HCT116 (cell line): ENCODE results near the gene OR1B1. TPM values are rescaled to one million over a fixed set of nuclear protein-coding genes. Genes with fewer than 3 reads are reported as not detected.

Source experiments
- ATAC-seq: fragments of 200-7000 bp; cut with Tn5 transposase; 2 replicates; pipeline ENCODE4 v1.9.1; 2020; ENCODE audit warnings: mild to moderate bottlenecking, moderate library complexity
- BruUV-seq: library from RNA; stranded (reverse); fragments of 400-500 nt; replicated peaks from 2 replicates; lab custom pipeline; 2021; lab: Mats Ljungman, UMichigan
- CTCF ChIA-PET: fragments of 300-600 bp; sonication (Branson Sonifier 250); formaldehyde crosslinking; loops from one replicate; lab custom pipeline; 2021; ENCODE audit warnings: antibody characterized with exemption; lab: Charles Lee
- POLR2A ChIA-PET: fragments of 300-600, 350-600 bp; sonication (Branson Sonifier 250); formaldehyde crosslinking; loops from one replicate; lab custom pipeline; 2021; ENCODE audit warnings: antibody characterized with exemption; lab: Charles Lee
- RAD21 ChIA-PET, 2 experiments: fragments of 300-600 bp; sonication (Branson Sonifier 250); formaldehyde crosslinking; loops; one replicate each; lab custom pipeline; 2023; ENCODE audit warnings: low total read pairs in 2 of 2; ENCODE audit not compliant: uncharacterized antibody in 2 of 2, unreplicated experiment in 2 of 2, low non-redundant PET in 1 of 2; lab: Charles Lee
- DNase-seq: peaks from one replicate; pipeline ENCODE4 v3.0.0-alpha.2; 2010; ENCODE audit warnings: low read depth, low spot score
- H2AFZ ChIP-seq: fragments of 200-600 bp; shearing (Covaris generic), sonication (generic); 2 replicates; pipeline ENCODE4 v1.6.1; 2017; ENCODE audit warnings: low read depth, mixed run types, mixed read lengths, antibody characterized with exemption, low read length; ENCODE audit not compliant: poor library complexity, severe bottlenecking
- H3K27ac ChIP-seq: 2 replicates; pipeline ENCODE4 v1.5.1; 2012; ENCODE audit warnings: low read depth, low read length
- H3K27me3 ChIP-seq: fragments of 200-600 bp; sonication (generic); 2 replicates; pipeline ENCODE4 v1.6.1; 2016; ENCODE audit warnings: mixed run types, low read length, mixed read lengths; ENCODE audit not compliant: insufficient read depth
- H3K36me3 ChIP-seq, 2 experiments: fragments of 200-500 bp in 1 of 2; fragments of 200-600 bp in 1 of 2; sonication (Bioruptor generic) in 1 of 2; sonication (generic) in 1 of 2; 2 replicates each; pipeline versions ENCODE4 v1.5.1 to v1.6.1; 2014 to 2016; ENCODE audit warnings: low read length in 2 of 2, inconsistent platforms in 1 of 2, mixed read lengths in 1 of 2, mixed run types in 1 of 2; ENCODE audit not compliant: insufficient read depth in 2 of 2, control insufficient read depth in 1 of 2
- H3K4me1 ChIP-seq, 2 experiments: fragments of 200-600 bp in 1 of 2; sonication (generic) in 1 of 2; 2 replicates each; pipeline versions ENCODE4 v1.5.1 to v1.6.1; 2012 to 2017; ENCODE audit warnings: low read length in 2 of 2, inconsistent platforms in 1 of 2, mild to moderate bottlenecking in 1 of 2, mixed read lengths in 1 of 2, mixed run types in 1 of 2, moderate library complexity in 1 of 2; ENCODE audit not compliant: insufficient read depth in 2 of 2, control insufficient read depth in 1 of 2
- H3K4me2 ChIP-seq: fragments of 200-600 bp; sonication (generic); 2 replicates; pipeline ENCODE4 v1.6.1; 2017; ENCODE audit warnings: mixed run types, low read length, mixed read lengths
- H3K4me3 ChIP-seq, 2 experiments: fragments of 200-600 bp in 1 of 2; sonication (generic) in 1 of 2; replicated peaks in 1 of 2; 2 replicates each; pipeline ENCODE4 v1.5.1; 2011 to 2016; ENCODE audit warnings: low read length in 2 of 2, control low read depth in 1 of 2, low read depth in 1 of 2, mild to moderate bottlenecking in 1 of 2, mixed read lengths in 1 of 2, mixed run types in 1 of 2
- H3K79me2 ChIP-seq: fragments of 200-600 bp; sonication (generic); 2 replicates; pipeline ENCODE4 v1.6.1; 2017; ENCODE audit warnings: mild to moderate bottlenecking, mixed run types, low read length, moderate library complexity, mixed read lengths; ENCODE audit not compliant: insufficient read depth
- H3K9ac ChIP-seq: fragments of 200-600 bp; sonication (generic); 2 replicates; pipeline ENCODE4 v1.6.1; 2016; ENCODE audit warnings: low read length, mixed read lengths
- H3K9me2 ChIP-seq: fragments of 200-600 bp; sonication (generic), shearing (Covaris generic); 2 replicates; pipeline ENCODE4 v1.6.1; 2017; ENCODE audit warnings: mixed run types, mild to moderate bottlenecking, moderate library complexity; ENCODE audit not compliant: insufficient read depth
- H3K9me3 ChIP-seq, 2 experiments: fragments of 200-500 bp in 1 of 2; fragments of 200-600 bp in 1 of 2; sonication (Bioruptor generic) in 1 of 2; sonication (generic) in 1 of 2; 2 replicates each; pipeline ENCODE4 v1.6.1; 2014 to 2017; ENCODE audit warnings: low read length in 2 of 2, mixed read lengths in 2 of 2, inconsistent platforms in 1 of 2, low read depth in 1 of 2, mild to moderate bottlenecking in 1 of 2, mixed run types in 1 of 2, moderate library complexity in 1 of 2; ENCODE audit not compliant: control insufficient read depth in 1 of 2, insufficient read depth in 1 of 2
- H4K20me1 ChIP-seq: fragments of 200-600 bp; sonication (generic), shearing (Covaris generic); 2 replicates; pipeline ENCODE4 v1.6.1; 2017; ENCODE audit warnings: mixed run types, mild to moderate bottlenecking, moderate library complexity; ENCODE audit not compliant: insufficient read depth
- EGR1 ChIP-seq: IDR thresholded peaks from 2 replicates; pipeline ENCODE4 v1.6.1; 2012; ENCODE audit warnings: low read depth
- EZH2phosphoT487 ChIP-seq: fragments of 200-600 bp; IDR thresholded peaks from 2 replicates; pipeline ENCODE4 v1.6.1; 2018; ENCODE audit warnings: antibody characterized with exemption, borderline replicate concordance
- MAX ChIP-seq: IDR thresholded peaks from 2 replicates; pipeline ENCODE4 v1.6.1; 2012
- POLR2A ChIP-seq: IDR thresholded peaks from 2 replicates; pipeline ENCODE4 v1.7.0; 2011; ENCODE audit warnings: borderline replicate concordance; ENCODE audit not compliant: insufficient read depth, insufficient read length; ENCODE audit errors: extremely low read depth
- POLR2AphosphoS5 ChIP-seq: IDR thresholded peaks from 2 replicates; pipeline ENCODE4 v1.6.1; 2011; ENCODE audit warnings: mild to moderate bottlenecking, low read depth, low read length, moderate library complexity
- SIN3A ChIP-seq: IDR thresholded peaks from 2 replicates; pipeline ENCODE4 v1.6.1; 2012; ENCODE audit warnings: low read depth
- SRF ChIP-seq: IDR thresholded peaks from 2 replicates; pipeline ENCODE4 v1.6.1; 2012; ENCODE audit warnings: low read depth
- TCF7L2 ChIP-seq: IDR thresholded peaks from 2 replicates; pipeline ENCODE4 v1.7.0; 2011; ENCODE audit warnings: borderline replicate concordance, inconsistent platforms; ENCODE audit not compliant: insufficient read depth, insufficient read length; ENCODE audit errors: extremely low read depth
- ZBTB33 ChIP-seq: IDR thresholded peaks from 2 replicates; pipeline ENCODE4 v1.6.1; 2011; ENCODE audit warnings: mild to moderate bottlenecking, low read length, moderate library complexity; ENCODE audit not compliant: insufficient replicate concordance; ENCODE audit errors: extremely low read depth
- ZFX ChIP-seq: fragments of 450-650 bp; IDR thresholded peaks from 2 replicates; pipeline ENCODE4 v1.6.1; 2017
- ZNF274 ChIP-seq: fragments of 200-500 bp; sonication (Bioruptor generic); IDR thresholded peaks from 2 replicates; pipeline ENCODE4 v1.6.1; 2014; ENCODE audit warnings: mild to moderate bottlenecking, low read depth, low read length, inconsistent platforms
- intact Hi-C: fragments of 100-400 bp; cut with micrococcal nuclease; formaldehyde crosslinking; loops from 2 replicates; pipeline ENCODE4 v1.10.0; 2022
- total RNA-seq: library from RNA; stranded (reverse); gene quantifications from one replicate; pipeline ENCODE4 v1.2.1, GENCODE V29; 2021; ENCODE audit not compliant: unreplicated experiment
- TF ChIP-seq, protein P1 (sequence below): IDR thresholded peaks from 2 replicates; pipeline ENCODE4 v1.6.1; 2012

Gene OR1B1
- total RNA-seq, 1 experiment from 2014 or later: not detected

DNA sequence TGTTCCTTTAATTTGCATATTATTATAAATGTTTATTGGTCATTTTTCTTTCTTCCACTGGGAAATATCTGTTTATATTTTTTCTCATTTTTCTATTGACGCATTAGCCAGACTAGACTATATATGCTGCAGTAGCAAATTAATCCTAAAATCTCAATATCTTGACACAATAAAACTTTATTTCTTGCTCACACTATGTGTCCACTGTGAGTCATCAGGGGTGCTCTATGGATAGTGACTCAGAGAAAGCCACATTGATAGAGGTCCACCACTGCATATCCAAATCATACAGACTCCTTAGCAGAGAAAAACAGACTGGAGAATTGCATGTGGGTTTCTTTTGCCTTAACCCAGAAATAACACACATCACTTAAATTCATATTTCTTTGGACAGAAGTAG, 38.3 kb upstream of the OR1B1 start:
- ChIA-PET CTCF (no interaction called here), RAD21 (no interaction called here)
- Histone ChIP-seq H2AFZ (no peak overlapping the region), H3K27ac (no peak overlapping the region), H3K9ac (no peak overlapping the region), H3K79me2 (no peaks in the 10 kb centered on the region), H3K4me2 (no peak overlapping the region), H3K4me1 (no peaks in the 10 kb centered on the region), H4K20me1 (no peaks in the 10 kb centered on the region), H3K4me3 (no peak overlapping the region), H3K9me2 (no peaks in the 10 kb centered on the region), H3K27me3 (0 out of 2 replicates have a peak, but pooled peaks cover 4% of the 10 kb centered on the region)
- intact Hi-C loops: no loop called here
- DNase-seq (no peak), ATAC-seq (no peak)
- TF ChIP-seq ZFX: no peak
- no peak for TF ChIP-seq SIN3A
- TF ChIP-seq POLR2A: no peak
- no peak for TF ChIP-seq MAX
- TF ChIP-seq ZBTB33: no peak
- TF ChIP-seq POLR2AphosphoS5: no peak
- TF ChIP-seq ZNF274: no peak
- TF ChIP-seq, protein P1, sequence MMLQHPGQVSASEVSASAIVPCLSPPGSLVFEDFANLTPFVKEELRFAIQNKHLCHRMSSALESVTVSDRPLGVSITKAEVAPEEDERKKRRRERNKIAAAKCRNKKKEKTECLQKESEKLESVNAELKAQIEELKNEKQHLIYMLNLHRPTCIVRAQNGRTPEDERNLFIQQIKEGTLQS: no peak
- no peak for TF ChIP-seq SRF
- TF ChIP-seq EGR1: no peak
- TF ChIP-seq TCF7L2: no peak
- TF ChIP-seq EZH2phosphoT487: no peak
- TF ChIP-seq, all 23 proteins: peak for 0
- POLR2A ChIA-PET: no interaction called here
- BruUV-seq: no TSS peak
- Histone ChIP-seq H3K36me3 (no peaks in the 10 kb centered on the region), H3K9me3 (no peaks in the 10 kb centered on the region)
